ENCODE data around the gene PCED1A.

DNA sequence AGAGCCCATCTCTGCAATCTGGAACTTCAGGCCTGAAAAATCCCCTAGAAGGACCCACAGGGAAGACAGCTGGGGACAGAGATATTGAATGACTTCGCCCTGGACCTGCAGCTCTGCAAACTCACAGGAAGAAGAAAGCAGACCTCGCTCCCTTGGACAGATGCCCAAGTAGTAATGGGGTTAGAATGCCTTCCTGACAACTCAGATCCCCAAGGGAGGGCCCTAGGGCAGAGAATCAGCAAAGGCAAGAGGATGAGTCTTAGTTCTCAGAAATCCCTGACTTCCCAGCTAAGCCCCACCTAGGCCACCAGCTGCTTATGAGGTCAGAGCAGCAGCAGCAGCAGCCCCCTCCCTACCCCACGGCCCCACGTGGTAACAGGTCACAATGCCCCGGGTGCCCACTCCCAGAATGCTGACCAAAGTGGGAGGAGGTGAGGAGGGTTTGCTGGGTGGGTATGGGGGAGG lies 25.8 kb downstream of the PCED1A start, which contains the start of gene C20orf141:
- TF ChIP-seq, protein P1, sequence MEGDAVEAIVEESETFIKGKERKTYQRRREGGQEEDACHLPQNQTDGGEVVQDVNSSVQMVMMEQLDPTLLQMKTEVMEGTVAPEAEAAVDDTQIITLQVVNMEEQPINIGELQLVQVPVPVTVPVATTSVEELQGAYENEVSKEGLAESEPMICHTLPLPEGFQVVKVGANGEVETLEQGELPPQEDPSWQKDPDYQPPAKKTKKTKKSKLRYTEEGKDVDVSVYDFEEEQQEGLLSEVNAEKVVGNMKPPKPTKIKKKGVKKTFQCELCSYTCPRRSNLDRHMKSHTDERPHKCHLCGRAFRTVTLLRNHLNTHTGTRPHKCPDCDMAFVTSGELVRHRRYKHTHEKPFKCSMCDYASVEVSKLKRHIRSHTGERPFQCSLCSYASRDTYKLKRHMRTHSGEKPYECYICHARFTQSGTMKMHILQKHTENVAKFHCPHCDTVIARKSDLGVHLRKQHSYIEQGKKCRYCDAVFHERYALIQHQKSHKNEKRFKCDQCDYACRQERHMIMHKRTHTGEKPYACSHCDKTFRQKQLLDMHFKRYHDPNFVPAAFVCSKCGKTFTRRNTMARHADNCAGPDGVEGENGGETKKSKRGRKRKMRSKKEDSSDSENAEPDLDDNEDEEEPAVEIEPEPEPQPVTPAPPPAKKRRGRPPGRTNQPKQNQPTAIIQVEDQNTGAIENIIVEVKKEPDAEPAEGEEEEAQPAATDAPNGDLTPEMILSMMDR (IDR thresholded peaks at IDR 0.05): no peak
- no peak for TF ChIP-seq EZH2 (IDR thresholded peaks at IDR 0.05; ENCODE audit: borderline replicate concordance, insufficient read depth, low read depth, low read length, poor library complexity, severe bottlenecking)

Measured in B cell (primary cell).